ENCODE data around the gene ARHGAP44.

Gene ARHGAP44

DNA sequence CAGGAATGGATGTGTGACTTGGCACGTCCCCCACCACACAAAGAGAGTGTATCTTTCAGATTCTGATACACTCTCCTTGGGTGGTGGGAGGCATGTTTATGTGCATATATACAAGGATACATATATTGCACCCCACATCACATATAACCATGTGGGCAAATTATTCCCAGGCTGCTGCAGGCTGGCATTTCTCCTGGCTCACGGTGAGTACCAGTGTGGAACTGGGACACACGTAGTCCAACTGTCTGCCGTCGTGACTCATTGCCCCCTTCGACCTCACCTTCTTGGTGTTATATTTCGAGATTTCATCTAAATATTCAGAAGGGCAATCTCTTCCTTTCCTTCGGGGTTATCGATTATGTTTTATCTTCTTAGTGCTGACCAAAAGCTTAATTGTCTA, 24.4 kb downstream of the ARHGAP44 start:
- no peak for TF ChIP-seq CTCF (IDR thresholded peaks at IDR 0.05; ENCODE audit: control insufficient read depth, insufficient read depth, low read depth, low read length, missing control alignments)
- no peak for DNase-seq (ENCODE audit: low read depth)
- no peak overlapping the region for H3K4me3 ChIP-seq (ENCODE audit: control insufficient read depth, low read depth, low read length)

DNA sequence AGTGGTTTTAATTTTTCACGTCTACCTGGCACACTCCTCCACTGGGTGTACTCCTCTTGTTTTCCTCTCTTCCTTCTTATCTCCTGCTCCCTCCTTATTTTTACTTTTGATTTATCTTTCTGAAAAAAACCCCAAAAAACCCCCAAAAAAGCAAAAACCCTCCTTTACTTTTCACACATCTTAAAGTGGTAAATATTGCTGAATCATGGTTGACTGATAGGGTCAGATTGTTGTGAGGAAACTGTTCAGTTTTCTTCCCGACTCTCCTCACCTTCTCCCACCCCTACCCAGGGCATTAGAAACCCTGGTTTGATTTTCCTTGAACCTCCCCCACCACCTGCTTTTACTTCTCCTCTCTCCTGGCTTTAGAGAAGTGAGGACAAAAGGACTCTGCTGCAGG, 25.4 kb downstream of the ARHGAP44 start:
- no peak for DNase-seq (ENCODE audit: low read depth)
- no peak for TF ChIP-seq CTCF (IDR thresholded peaks at IDR 0.05; ENCODE audit: control insufficient read depth, insufficient read depth, low read depth, low read length, missing control alignments)
- H3K4me3 ChIP-seq (ENCODE audit: control insufficient read depth, low read depth, low read length): no peak overlapping the region

DNA sequence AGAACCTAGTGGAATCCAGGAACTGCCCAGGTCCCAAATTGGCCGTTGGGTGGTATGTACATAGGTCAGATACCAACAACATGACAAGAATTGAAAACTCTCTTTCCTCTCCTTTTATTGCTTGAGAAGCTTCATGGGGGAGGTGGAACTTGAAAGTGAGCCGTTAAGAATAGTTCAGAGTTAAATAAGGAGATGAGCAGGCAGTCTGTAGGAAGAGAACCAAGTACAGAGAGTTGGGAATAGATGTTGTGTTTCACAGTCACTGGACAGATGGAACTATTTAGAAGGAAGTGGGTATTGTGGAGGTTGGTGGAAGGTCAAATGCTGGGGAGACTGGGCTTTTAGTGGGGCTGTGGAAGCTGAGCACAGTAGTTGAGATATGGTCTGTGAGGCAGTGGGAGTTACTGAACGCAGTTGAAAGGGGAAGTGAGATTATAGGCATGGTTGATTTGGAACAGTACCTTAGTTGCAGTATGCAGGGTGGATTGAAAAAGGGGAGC, 26.4 kb downstream of the ARHGAP44 start:
- DNase-seq (ENCODE audit: low read depth): no peak
- TF ChIP-seq CTCF (IDR thresholded peaks at IDR 0.05; ENCODE audit: control insufficient read depth, insufficient read depth, low read depth, low read length, missing control alignments): no peak
- no peak overlapping the region for H3K4me3 ChIP-seq (ENCODE audit: control insufficient read depth, low read depth, low read length)

- no peak overlapping the region for H3K4me3 ChIP-seq (ENCODE audit: control insufficient read depth, low read depth, low read length)
- DNase-seq (ENCODE audit: low read depth): no peak
- TF ChIP-seq CTCF (IDR thresholded peaks at IDR 0.05; ENCODE audit: control insufficient read depth, insufficient read depth, low read depth, low read length, missing control alignments): no peak
Measured at GRCh38 chr17:12821376-12821940, 32.2 kb downstream of the ARHGAP44 start.

GRCh38 chr17:12826431-12826830, 37.1 kb downstream of the ARHGAP44 start:
- no peak for TF ChIP-seq CTCF (IDR thresholded peaks at IDR 0.05; ENCODE audit: control insufficient read depth, insufficient read depth, low read depth, low read length, missing control alignments)
- H3K4me3 ChIP-seq (ENCODE audit: control insufficient read depth, low read depth, low read length): no peak overlapping the region

DNA sequence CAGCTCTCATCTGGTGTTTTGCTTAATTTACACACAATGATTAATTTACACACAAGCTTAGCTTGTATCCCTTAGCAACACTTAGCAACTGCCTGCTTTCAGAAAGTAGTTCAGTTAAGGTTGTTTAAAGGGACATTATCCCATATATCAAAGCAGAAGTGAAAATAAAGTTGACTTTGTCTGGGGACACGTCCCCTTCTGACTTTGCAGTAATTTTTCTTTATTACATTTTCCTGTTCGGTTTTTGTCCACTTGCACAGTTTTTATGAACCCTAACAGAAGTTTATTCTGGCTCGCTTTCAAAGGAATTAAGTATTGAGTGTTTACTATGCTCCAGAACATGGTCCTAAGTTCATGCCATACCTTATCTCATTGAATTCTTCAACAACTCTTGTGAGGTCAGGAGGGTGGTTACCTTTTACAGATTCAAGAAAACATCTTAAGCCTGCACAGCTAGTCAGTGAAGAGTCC, 41.5 kb downstream of the ARHGAP44 start:
- no peak for TF ChIP-seq CTCF (IDR thresholded peaks at IDR 0.05; ENCODE audit: control insufficient read depth, insufficient read depth, low read depth, low read length, missing control alignments)
- no peak for DNase-seq (ENCODE audit: low read depth)
- no peak overlapping the region for H3K4me3 ChIP-seq (ENCODE audit: control insufficient read depth, low read depth, low read length)

More at GRCh38 chr17:12826431-12826830, 37.1 kb downstream of the ARHGAP44 start:
- DNase-seq (ENCODE audit: low read depth): no peak
